B cell (primary cell): ENCODE data around the gene AP3D1. TPM values are rescaled to one million over a fixed set of nuclear protein-coding genes. Genes with fewer than 3 reads are reported as not detected.

ENCODE experiments used
- ATAC-seq: fragments of 200-7000 bp; cut with Tn5 transposase; one replicate; pipeline ENCODE4 v1.10.0; 2021; ENCODE audit warnings: low read depth, mild to moderate bottlenecking, moderate number of reproducible peaks, moderate library complexity
- CTCF ChIA-PET: fragments of 350-600 bp; sonication (Branson Sonifier 250); formaldehyde crosslinking; loops from one replicate; lab custom pipeline; 2021; ENCODE audit warnings: antibody characterized with exemption, inconsistent platforms; lab: Charles Lee
- POLR2A ChIA-PET: fragments of 350-600 bp; sonication (Branson Sonifier 250); formaldehyde crosslinking; loops from one replicate; lab custom pipeline; 2021; ENCODE audit warnings: antibody characterized with exemption; lab: Charles Lee
- DNase-seq: peaks from one replicate; pipeline ENCODE4 v3.0.0; 2013
- H2AFZ ChIP-seq: 2 replicates; pipeline ENCODE4 v1.6.1; 2012; ENCODE audit warnings: mild to moderate bottlenecking, low read depth, low read length; ENCODE audit not compliant: insufficient read depth, poor library complexity, severe bottlenecking
- H3K27ac ChIP-seq, 2 donors: 1 replicate in 1 of 2; 2 replicates in 1 of 2; pipeline ENCODE4 v1.5.1; 2012 to 2013; ENCODE audit warnings: low read length in 2 of 2, mild to moderate bottlenecking in 2 of 2, moderate library complexity in 1 of 2
- H3K27me3 ChIP-seq, 4 experiments: fragments of 200-600 bp in 1 of 4; sonication (generic) in 1 of 4; replicated peaks in 1 of 4; 1 replicate in 2 of 4; 2 replicates in 2 of 4; pipeline versions ENCODE4 v1.6.1 to v1.7.0; 2013 to 2016; ENCODE audit warnings: low read length in 3 of 4, mild to moderate bottlenecking in 2 of 4, mixed read lengths in 1 of 4, moderate library complexity in 1 of 4; ENCODE audit not compliant: insufficient read depth in 4 of 4, control insufficient read depth in 3 of 4; ENCODE audit errors: control extremely low read depth in 1 of 4
- H3K36me3 ChIP-seq, 2 experiments: replicated peaks in 1 of 2; 1 replicate in 1 of 2; 2 replicates in 1 of 2; pipeline versions ENCODE4 v1.6.1 to v1.7.1; 2013; ENCODE audit warnings: low read length in 1 of 2; ENCODE audit not compliant: insufficient read depth in 2 of 2, control insufficient read depth in 1 of 2; ENCODE audit errors: control extremely low read depth in 1 of 2, extremely low read depth in 1 of 2
- H3K4me1 ChIP-seq, 2 donors: fragments of 200-600 bp in 1 of 2; sonication (generic) in 1 of 2; 1 replicate in 1 of 2; 2 replicates in 1 of 2; pipeline versions ENCODE4 v1.5.1 to v1.6.1; 2013 to 2017; ENCODE audit warnings: low read length in 2 of 2; ENCODE audit not compliant: control insufficient read depth in 2 of 2, insufficient read depth in 2 of 2
- H3K4me2 ChIP-seq: replicated peaks from 2 replicates; pipeline ENCODE3; 2012; ENCODE audit warnings: mild to moderate bottlenecking, low read depth, low read length; ENCODE audit not compliant: poor library complexity, severe bottlenecking
- H3K4me3 ChIP-seq, 5 experiments: fragments of 200-600 bp in 1 of 5; sonication (generic) in 1 of 5; 1 replicate in 3 of 5; 2 replicates in 2 of 5; pipeline versions ENCODE4 v1.5.1 to v1.7.0; 2011 to 2016; ENCODE audit warnings: low read length in 4 of 5, mild to moderate bottlenecking in 4 of 5, low read depth in 2 of 5, control low read depth in 1 of 5, moderate library complexity in 1 of 5; ENCODE audit not compliant: insufficient read depth in 1 of 5; ENCODE audit errors: control extremely low read depth in 1 of 5, extremely low read depth in 1 of 5
- H3K79me2 ChIP-seq: fragments of 200-600 bp; sonication (generic); one replicate; pipeline ENCODE4 v1.6.0; 2016; ENCODE audit warnings: low read length; ENCODE audit not compliant: control insufficient read depth, insufficient read depth
- H3K9ac ChIP-seq: fragments of 200-600 bp; sonication (generic); 2 replicates; pipeline ENCODE4 v1.6.1; 2017; ENCODE audit warnings: mild to moderate bottlenecking, low read length, moderate library complexity
- H3K9me3 ChIP-seq, 3 donors: one replicate each; pipeline versions ENCODE4 v1.6.1 to v1.7.1; 2013; ENCODE audit warnings: low read length in 2 of 3; ENCODE audit not compliant: control insufficient read depth in 2 of 3, insufficient read depth in 1 of 3; ENCODE audit errors: control extremely low read depth in 1 of 3
- H4K20me1 ChIP-seq: 2 replicates; pipeline ENCODE4 v1.6.0; 2012; ENCODE audit warnings: mild to moderate bottlenecking, low read length; ENCODE audit not compliant: insufficient read depth, control insufficient read depth, poor library complexity, severe bottlenecking
- H3K27ac Mint-ChIP-seq: one replicate; pipeline ENCODE4 v1.8.0; 2021; ENCODE audit warnings: mixed read lengths
- H3K27me3 Mint-ChIP-seq: one replicate; pipeline ENCODE4 v1.8.0; 2021; ENCODE audit warnings: mixed read lengths
- H3K4me1 Mint-ChIP-seq: one replicate; pipeline ENCODE4 v1.8.0; 2021; ENCODE audit warnings: mixed read lengths
- H3K4me3 Mint-ChIP-seq: one replicate; pipeline ENCODE4 v1.8.0; 2021; ENCODE audit warnings: mixed read lengths
- H3K9me3 Mint-ChIP-seq: one replicate; pipeline ENCODE4 v1.8.0; 2022; ENCODE audit warnings: mixed read lengths; ENCODE audit not compliant: insufficient read depth
- CTCF ChIP-seq: fragments of 200-600 bp; IDR thresholded peaks from one replicate; pipeline ENCODE4 v1.8.0; 2022; ENCODE audit warnings: antibody characterized with exemption, mild to moderate bottlenecking
- EZH2 ChIP-seq: IDR thresholded peaks from 2 replicates; pipeline ENCODE4 v1.6.1; 2012; ENCODE audit warnings: borderline replicate concordance, low read depth, mild to moderate bottlenecking, moderate library complexity, low read length; ENCODE audit not compliant: insufficient read depth, poor library complexity, severe bottlenecking
- WGBS: methylation state at CpG from one replicate; pipeline ENCODE4 v1.1.5; 2013; ENCODE audit warnings: missing lambda C conversion rate; ENCODE audit not compliant: insufficient coverage; 5-methylcytosine and 5-hydroxymethylcytosine counted together
- intact Hi-C: fragments of 100-400 bp; cut with micrococcal nuclease; formaldehyde crosslinking; loops from one replicate; pipeline ENCODE4 v1.10.0; 2022
- polyA plus RNA-seq: library from polyadenylated mRNA; depleted of rRNA; stranded (reverse); fragments of >200 nt; gene quantifications from 2 replicates; pipeline ENCODE4 v1.2.3, GENCODE V29; 2012
- total RNA-seq, 2 donors: library from RNA; stranded (reverse); fragments of 120-200 nt in 1 of 2; gene quantifications; 1 replicate in 1 of 2; 2 replicates in 1 of 2; pipeline versions ENCODE4 v1.2.3 to v1.2.4, GENCODE V29; 2013 to 2022

AP3D1 gene
- total and polyA plus RNA-seq, 2 donors (not counting 1 experiment from before 2014, with no cell fraction given) = 96.4 to 114 TPM

- peaks cover 61% of the 10 kb centered on the region for H4K20me1 ChIP-seq
- H3K36me3 ChIP-seq = peaks cover 0 to 56% of the 10 kb centered on the region in 2 experiments
- WGBS = 98% methylated on average over 15 of the region's 19 CpGs
- H3K4me1 ChIP-seq = no peaks in the 10 kb centered on the region
- DNase-seq = no peak
- H3K4me3 Mint-ChIP-seq = no peak overlapping the region
- no peak overlapping the region for H3K27ac Mint-ChIP-seq
- H3K9me3 ChIP-seq = no peaks in the 10 kb centered on the region
- no peak overlapping the region for H3K9ac ChIP-seq
- peaks cover 70% of the 10 kb centered on the region for H3K79me2 ChIP-seq
- H3K9me3 Mint-ChIP-seq = no peaks in the 10 kb centered on the region
- no peak for TF ChIP-seq CTCF
- TF ChIP-seq EZH2 = no peak
- ChIA-PET CTCF (no interaction called here), POLR2A (no interaction called here)
- no peaks in the 10 kb centered on the region for H3K4me1 Mint-ChIP-seq
- no peak for ATAC-seq
- no peak overlapping the region for H3K27ac ChIP-seq
- H3K27me3 ChIP-seq = no peaks in the 10 kb centered on the region
- H3K27me3 Mint-ChIP-seq = no peaks in the 10 kb centered on the region
- intact Hi-C loops = no loop called here
- no peak overlapping the region for H3K4me3 ChIP-seq
- no peak overlapping the region for H3K4me2 ChIP-seq
- no peak overlapping the region for H2AFZ ChIP-seq
These were observed 18.5 kb downstream of the AP3D1 start for GRCh38 chr19:2132731-2133490.

GRCh38 chr19:2132191-2132590 is 19.2 kb downstream of the AP3D1 start:
- Histone ChIP-seq H3K79me2 (peaks cover 63% of the 10 kb centered on the region), H3K27me3 (no peaks in the 10 kb centered on the region), H3K4me1 (no peaks in the 10 kb centered on the region), H2AFZ (no peak overlapping the region), H3K27ac (no peak overlapping the region), H3K4me2 (no peak overlapping the region), H3K4me3 (no peak overlapping the region), H4K20me1 (peaks cover 60% of the 10 kb centered on the region), H3K36me3 (peaks cover 0 to 57% of the 10 kb centered on the region in 2 experiments), H3K9ac (no peak overlapping the region), H3K9me3 (no peaks in the 10 kb centered on the region)
- DNase-seq (no peak), ATAC-seq (no peak)
- ChIA-PET CTCF (interaction anchor here (0.6 to 1.0 kb wide), 3 partner anchors 21 to 260 kb away, joined by 3 to 4 read pairs (median 3); no protein-coding TSS in a partner anchor), POLR2A (no interaction called here)
- no peak for TF ChIP-seq EZH2
- TF ChIP-seq CTCF = no peak
- Mint-ChIP-seq H3K4me3 (no peak overlapping the region), H3K9me3 (no peaks in the 10 kb centered on the region), H3K4me1 (no peaks in the 10 kb centered on the region), H3K27ac (no peak overlapping the region), H3K27me3 (no peaks in the 10 kb centered on the region)
- over 99% methylated on average over 14 of the region's 14 CpGs for WGBS
- intact Hi-C loops = no loop called here
